KOPT-K1 (cell line): ENCODE data around the gene DUOX2.

Source experiments
- H3K27ac ChIP-seq: fragments of 200-600 bp; sonication (generic); 2 replicates; pipeline ENCODE4 v1.5.1; 2016; ENCODE audit warnings: antibody characterized with exemption, mild to moderate bottlenecking, low read depth, low read length; ENCODE audit not compliant: poor library complexity, severe bottlenecking
- H3K36me3 ChIP-seq: fragments of 200-600 bp; sonication (generic); 2 replicates; pipeline ENCODE4 v1.5.1; 2017; ENCODE audit warnings: antibody characterized with exemption, mild to moderate bottlenecking, low read length, moderate library complexity; ENCODE audit not compliant: insufficient read depth
- H3K9me3 ChIP-seq: fragments of 200-600 bp; sonication (generic); 2 replicates; pipeline ENCODE4 v1.5.1; 2017; ENCODE audit warnings: antibody characterized with exemption, low read length, mild to moderate bottlenecking; ENCODE audit not compliant: insufficient read depth, poor library complexity, severe bottlenecking

Gene DUOX2

DNA sequence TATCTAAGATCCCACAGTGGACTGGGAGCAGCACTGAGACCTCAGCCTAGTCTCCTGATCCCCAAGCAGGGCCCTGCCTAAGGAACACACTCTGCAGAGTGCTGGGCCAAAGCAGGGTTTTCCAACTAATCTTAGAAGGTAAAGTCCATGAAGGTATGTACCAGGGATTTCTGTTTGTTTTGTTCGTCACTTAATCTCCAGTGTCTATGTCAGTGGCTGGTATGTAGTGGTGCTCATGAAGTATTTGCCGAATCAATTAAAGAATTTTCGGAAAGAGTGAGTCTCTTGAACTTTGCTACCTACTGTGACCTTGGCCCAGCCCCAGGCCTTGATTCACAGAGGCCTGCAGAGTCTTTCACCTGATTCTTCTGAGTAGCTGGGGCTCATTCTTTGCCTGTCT, 17.5 kb upstream of the DUOX2 start:
- Histone ChIP-seq H3K36me3 (no peaks in the 10 kb centered on the region), H3K9me3 (no peaks in the 10 kb centered on the region), H3K27ac (no peak overlapping the region)

GRCh38 chr15:45130291-45131000, 16.5 kb upstream of the DUOX2 start:
- no peaks in the 10 kb centered on the region for H3K36me3 ChIP-seq
- H3K9me3 ChIP-seq = no peaks in the 10 kb centered on the region
- no peak overlapping the region for H3K27ac ChIP-seq

DNA sequence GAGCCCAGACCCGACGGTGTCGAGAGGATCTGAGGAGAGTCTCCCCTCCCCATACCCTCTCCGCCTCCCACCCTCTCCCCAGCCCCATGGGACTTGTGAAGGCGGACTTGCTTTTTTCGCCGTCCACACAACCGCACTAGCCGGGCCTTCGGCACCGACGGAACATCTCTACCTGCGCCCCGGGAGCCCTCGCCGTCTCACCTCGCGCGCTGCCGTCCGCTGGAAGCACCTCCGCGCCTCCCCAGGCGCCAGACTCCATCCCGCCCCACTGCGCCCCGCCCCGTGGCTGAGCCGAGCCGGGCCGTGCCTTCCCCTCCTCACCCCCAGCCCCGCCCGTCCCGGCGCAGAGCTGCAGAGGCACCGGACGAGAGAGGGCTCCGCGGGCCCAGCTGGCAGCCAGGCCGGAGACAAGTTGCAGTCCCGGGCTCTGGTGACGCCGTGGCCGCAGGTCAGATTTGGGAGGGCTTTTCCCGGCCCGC, 15.7 kb upstream of the DUOX2 start, which contains the start of the genes DUOX1 and DUOXA1:
Gene DUOX1, plus strand, starts transcription at position 344 of the 479 bp plus-strand sequence. CDS start 1,973 bp downstream, outside the sequence.
Gene DUOXA1, minus strand, starts transcription at position 229 of the 479 bp plus-strand sequence. CDS start 6,865 bp downstream, outside the sequence.
- H3K9me3 ChIP-seq = no peaks in the 10 kb centered on the region

DNA sequence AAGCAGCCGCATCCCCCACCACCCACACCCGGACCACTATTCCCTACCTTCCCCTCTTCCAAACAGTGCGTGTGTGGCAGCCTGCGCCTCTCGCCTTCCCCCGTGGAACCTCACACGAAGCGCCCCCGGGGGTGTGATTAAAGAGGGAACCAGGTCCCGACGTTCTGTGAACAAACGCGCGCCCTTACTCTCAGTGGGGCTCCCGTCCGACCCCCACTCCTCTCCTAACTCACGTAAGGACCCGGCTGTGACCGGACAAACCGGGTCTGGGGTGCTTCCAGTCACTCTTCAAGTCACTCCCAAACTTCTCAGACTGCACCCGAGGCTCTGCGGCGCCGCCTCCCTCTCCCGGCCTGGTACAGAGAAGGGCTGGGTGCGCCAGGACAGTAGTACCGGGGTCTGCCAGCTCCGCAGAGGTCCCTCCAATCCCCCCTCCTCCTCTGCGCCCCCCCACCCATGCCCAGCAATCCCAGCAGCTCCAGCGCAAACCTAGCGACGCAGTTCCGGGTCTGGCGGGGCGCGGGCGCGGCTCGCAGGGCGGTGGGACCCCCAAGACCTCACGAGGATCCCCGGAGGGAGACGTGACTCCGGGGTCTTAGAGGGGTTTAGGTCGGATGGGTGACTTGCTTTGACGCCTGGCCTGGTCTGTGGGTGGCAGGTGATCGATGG, 15.1 kb upstream of the DUOX2 start:
- Histone ChIP-seq H3K9me3 (no peaks in the 10 kb centered on the region), H3K27ac (no peak overlapping the region), H3K36me3 (no peaks in the 10 kb centered on the region)

More for the DNA sequence above, 15.7 kb upstream of the DUOX2 start, which contains the start of the genes DUOX1 and DUOXA1:
- no peak within 1 kb of the TSS for H3K27ac ChIP-seq
- H3K36me3 ChIP-seq = no peaks in the 10 kb centered on the region

GRCh38 chr15:45126535-45127158, 12.7 kb upstream of the DUOX2 start:
- no peaks in the 10 kb centered on the region for H3K36me3 ChIP-seq
- no peaks in the 10 kb centered on the region for H3K9me3 ChIP-seq
- no peak overlapping the region for H3K27ac ChIP-seq

DNA sequence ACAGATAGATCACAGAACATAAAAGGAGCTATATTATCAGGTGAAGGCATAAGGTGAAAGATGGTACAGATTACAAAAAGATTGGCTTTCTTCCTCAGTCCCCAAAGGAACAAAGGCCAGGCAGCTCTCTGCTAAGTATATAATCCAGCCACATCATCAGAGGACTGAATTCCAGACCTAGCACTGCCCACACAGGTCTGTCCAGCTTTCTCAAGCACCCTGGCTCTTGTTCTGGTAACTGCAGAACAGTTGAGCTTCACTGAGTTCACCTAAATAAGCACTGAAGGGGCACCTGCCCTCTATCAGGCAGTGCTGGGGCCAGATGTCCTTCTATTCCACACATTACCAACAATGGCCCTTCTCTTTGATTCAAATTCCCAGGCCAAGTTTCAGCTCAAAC, 9.4 kb upstream of the DUOX2 start:
- Histone ChIP-seq H3K27ac (no peak overlapping the region), H3K9me3 (no peaks in the 10 kb centered on the region), H3K36me3 (no peaks in the 10 kb centered on the region)

DNA sequence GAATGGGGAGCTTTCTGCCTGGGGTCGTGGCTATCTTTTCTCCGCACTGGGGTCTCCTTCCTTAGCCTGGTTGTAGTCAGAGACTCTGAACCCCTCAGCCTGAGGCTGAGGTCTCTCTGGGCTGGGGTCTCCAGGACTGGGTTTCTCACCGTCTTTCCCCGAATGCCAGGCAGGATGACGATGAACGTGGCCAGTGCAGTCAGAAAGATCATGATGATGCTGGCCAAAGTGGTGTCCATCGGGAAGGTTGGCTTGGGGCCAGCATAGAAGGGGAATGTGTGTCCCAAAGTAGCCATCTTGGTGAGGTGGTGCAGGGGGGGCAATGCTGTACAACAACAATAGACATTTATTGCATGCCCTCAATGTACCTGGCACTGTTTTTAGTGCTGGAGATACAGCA, 8.7 kb upstream of the DUOX2 start:
- Histone ChIP-seq H3K36me3 (no peaks in the 10 kb centered on the region), H3K9me3 (no peaks in the 10 kb centered on the region), H3K27ac (no peak overlapping the region)

DNA sequence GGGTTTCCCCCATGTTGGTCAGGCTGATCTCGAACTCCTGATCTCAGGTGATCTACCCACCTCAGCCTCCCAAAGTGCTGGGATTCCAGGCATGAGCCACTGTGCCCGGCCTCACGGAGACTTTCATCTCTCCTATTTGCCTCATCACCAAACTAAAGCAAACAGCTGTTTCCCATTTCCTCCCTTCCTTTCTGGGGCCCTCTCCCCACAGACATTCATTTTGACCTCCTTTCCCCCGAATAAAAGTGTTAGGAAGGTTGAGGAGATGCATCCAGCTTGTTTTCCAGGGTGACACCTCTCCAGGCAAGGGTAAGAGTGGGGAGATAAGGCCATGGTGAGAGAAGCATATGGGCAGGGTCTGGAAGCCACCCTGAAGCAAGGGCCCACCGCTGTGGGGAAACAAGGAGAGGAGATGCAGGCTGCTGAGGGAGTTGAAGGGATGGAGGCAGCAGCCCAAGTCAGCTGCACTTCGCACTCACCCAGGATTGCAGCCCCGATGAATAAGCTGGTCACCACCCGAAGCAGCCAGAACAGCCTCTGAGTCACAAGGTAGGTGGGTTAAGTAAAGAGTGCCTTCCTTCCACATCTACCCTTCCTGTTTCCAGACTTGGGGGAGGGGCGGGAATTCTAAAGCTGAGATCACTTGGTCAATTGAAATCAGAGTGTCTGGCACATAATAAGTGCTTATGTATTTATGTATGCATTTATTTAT, 7.9 kb upstream of the DUOX2 start:
- Histone ChIP-seq H3K27ac (no peak overlapping the region), H3K36me3 (no peaks in the 10 kb centered on the region), H3K9me3 (no peaks in the 10 kb centered on the region)

GRCh38 chr15:45121020-45121419, 7.0 kb upstream of the DUOX2 start:
- H3K9me3 ChIP-seq = no peaks in the 10 kb centered on the region
- H3K27ac ChIP-seq = no peak overlapping the region
- H3K36me3 ChIP-seq = no peaks in the 10 kb centered on the region

DNA sequence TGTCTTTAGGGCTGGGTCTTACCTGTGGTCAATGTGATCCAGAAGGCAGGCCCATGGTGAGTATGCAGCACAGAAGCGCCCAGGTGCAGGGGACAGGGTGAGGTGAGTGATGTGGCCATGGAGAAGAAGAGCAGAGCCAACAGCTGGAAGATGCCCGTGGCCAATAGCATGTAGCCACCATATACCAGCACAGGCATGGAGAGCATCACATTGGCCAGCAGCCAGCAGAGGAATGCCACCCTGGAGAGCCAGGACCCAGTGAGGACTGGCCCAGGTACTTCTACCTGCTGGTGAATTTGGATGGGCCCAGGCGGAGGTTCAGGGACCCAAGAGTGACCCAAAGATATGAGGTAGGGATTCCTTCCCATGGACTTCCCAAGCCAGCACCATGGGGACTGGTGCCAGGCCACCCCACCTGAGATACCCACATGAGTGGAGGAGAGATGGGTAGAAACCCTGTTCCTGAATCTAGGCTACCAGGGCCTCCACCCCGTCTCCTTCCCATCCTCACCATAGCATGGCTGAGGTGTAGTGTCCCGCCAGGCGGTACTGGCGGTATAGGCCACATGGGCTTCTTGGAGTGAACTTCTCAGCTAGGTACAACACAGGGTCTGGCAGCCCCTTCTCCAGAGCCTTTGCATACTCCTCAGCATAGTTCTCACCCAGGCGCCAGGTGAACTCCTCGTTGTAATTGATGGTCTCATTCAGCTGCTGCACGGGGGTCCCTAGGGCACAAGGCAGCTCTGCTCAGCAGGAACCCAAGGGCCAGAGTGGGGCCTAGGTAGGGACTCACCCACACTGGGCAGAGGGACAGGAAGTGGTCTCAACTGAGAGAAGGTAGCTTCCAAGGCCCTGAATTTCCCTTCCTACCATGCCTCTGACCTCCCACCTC, 6.4 kb upstream of the DUOX2 start:
- Histone ChIP-seq H3K9me3 (no peaks in the 10 kb centered on the region), H3K27ac (no peak overlapping the region), H3K36me3 (no peaks in the 10 kb centered on the region)

- Histone ChIP-seq H3K9me3 (no peaks in the 10 kb centered on the region), H3K36me3 (no peaks in the 10 kb centered on the region), H3K27ac (no peak overlapping the region)
Observed at GRCh38 chr15:45118996-45119395, 5.0 kb upstream of the DUOX2 start.

DNA sequence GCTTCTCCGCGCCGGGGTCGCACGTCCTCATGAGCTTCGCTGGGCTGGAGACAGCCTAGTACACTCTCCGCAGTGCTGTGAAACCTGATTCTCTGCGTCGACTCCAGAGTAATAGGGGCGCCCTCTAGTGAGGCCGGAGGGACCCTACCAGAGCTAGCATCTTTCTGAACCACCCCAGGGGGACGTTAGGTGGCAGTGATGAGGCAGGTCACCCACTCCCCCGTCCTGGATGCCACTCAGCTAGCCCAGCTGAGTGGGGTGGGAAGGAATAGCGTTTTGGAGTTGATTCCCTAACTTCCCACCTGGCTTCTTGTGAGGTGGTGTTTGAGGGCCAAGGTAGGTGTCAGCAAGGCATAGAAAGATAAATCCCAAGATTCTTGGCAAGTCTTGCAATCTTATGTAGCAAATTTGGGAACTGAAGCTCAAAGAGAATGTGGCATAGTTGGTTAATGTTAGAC, 4.2 kb upstream of the DUOX2 start:
- Histone ChIP-seq H3K9me3 (no peaks in the 10 kb centered on the region), H3K36me3 (no peaks in the 10 kb centered on the region), H3K27ac (no peak overlapping the region)

- Histone ChIP-seq H3K27ac (no peak overlapping the region), H3K36me3 (no peaks in the 10 kb centered on the region), H3K9me3 (no peaks in the 10 kb centered on the region)
Observed at GRCh38 chr15:45117308-45118130, 3.5 kb upstream of the DUOX2 start.
